ENCODE data around the gene LPP.

LPP gene

DNA sequence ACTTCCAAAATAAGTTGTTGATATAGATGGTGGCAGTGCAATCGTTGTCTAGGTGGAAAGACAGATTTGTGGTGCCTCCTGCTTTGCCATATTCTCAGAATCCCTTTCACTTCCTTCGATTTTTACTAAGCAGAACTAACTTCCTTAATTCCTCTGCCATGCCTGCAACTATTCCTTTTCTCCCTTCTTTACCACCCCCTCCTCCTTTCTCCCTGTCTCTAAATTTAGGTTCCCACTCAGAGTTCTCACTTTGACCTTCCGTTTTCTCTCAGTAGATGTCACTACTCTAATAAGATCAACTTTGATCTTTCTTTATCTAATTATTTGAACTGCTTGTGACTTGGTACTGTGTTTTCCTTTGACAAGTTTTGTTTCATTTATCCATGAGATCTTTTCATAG is 351.2 kb downstream of the LPP start:
- peaks cover 25% of the 10 kb centered on the region for H3K9me3 Mint-ChIP-seq
- no peak overlapping the region for H3K4me3 Mint-ChIP-seq
- ATAC-seq (no peak), DNase-seq (ENCODE audit: low spot score in 2 of 2) (no peak)
- H3K27ac Mint-ChIP-seq, result no peak overlapping the region
- peaks cover 5% of the 10 kb centered on the region for H3K36me3 Mint-ChIP-seq
- peaks cover 6% of the 10 kb centered on the region for H3K4me1 Mint-ChIP-seq

DNA sequence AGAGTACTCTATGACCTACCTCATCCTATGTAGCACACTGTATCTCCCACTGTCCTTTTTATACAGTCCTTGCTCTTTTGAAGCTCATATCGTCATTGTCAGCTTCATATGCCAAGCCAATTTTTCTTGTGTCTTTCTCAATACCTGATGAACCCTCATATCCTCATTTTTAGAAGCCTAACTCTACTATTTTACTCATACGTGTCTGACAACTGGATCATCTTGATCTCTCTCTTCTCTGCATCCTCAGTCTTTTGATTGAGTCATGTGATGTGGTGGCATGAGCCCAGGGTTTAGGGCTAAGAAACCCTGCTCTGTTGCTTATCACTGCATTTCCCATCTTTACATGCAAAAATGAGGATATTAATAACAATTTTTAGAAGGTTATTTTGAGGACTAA is 352.0 kb downstream of the LPP start:
- peaks cover 24% of the 10 kb centered on the region for H3K9me3 Mint-ChIP-seq
- no peak overlapping the region for H3K4me3 Mint-ChIP-seq
- ATAC-seq, result no peak
- peaks cover 6% of the 10 kb centered on the region for H3K4me1 Mint-ChIP-seq
- DNase-seq (ENCODE audit: low spot score in 2 of 2), result no peak
- H3K36me3 Mint-ChIP-seq, result peaks cover 5% of the 10 kb centered on the region
- H3K27ac Mint-ChIP-seq, result no peak overlapping the region

DNA sequence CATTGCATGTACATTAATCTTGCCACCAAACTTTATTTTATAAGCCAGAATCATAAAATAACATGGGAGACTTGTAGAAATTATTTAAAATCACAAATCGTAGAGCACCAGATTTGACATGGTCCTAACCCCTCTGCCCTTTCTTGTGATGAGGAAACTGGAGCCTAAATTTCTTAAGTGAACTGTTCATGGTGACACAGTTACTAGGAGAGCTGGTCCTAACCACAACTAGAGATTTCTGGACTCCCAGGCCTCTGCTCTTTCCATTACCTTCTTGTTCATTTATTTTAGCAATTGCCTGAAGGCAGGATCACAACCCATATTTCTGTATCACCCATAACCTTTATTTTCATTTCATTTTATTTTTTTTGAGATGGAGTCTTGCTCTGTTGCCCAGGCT is 352.5 kb downstream of the LPP start:
- peaks cover 5% of the 10 kb centered on the region for H3K36me3 Mint-ChIP-seq
- peaks cover 6% of the 10 kb centered on the region for H3K4me1 Mint-ChIP-seq
- no peak for DNase-seq (ENCODE audit: low spot score in 2 of 2)

DNA sequence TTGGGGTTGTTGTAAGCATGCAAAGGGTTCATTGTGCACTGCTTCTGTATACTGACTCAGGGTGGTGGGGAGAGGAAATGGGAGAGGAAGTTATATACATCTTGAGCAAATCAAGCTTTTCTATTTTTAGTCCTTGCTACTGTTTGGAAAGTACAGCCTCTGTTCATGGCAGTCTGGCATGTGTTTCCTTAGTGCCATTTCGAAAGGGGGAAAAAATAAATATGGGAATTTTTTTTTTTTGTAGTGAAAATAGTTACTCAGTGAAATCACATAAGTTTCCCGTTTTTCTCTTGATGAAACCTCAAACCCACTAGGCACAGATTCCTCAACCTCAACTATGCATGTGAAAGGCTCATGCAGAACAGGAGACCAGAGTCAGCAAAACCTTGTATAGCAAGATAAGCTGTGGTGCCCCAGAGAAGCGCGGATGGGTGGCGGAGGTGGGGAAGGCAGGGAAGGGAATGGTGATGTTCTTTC is 353.3 kb downstream of the LPP start:
- DNase-seq (ENCODE audit: low spot score in 2 of 2), result no peak
- Mint-ChIP-seq H3K9me3 (peaks cover 18% of the 10 kb centered on the region), H3K27ac (no peak overlapping the region), H3K36me3 (peaks cover 5% of the 10 kb centered on the region), H3K4me1 (peaks cover 6% of the 10 kb centered on the region), H3K4me3 (no peak overlapping the region)
- ATAC-seq, result no peak

More for the DNA sequence above, 352.5 kb downstream of the LPP start:
- no peak for ATAC-seq
- no peak overlapping the region for H3K4me3 Mint-ChIP-seq
- H3K27ac Mint-ChIP-seq, result no peak overlapping the region
- peaks cover 21% of the 10 kb centered on the region for H3K9me3 Mint-ChIP-seq

DNA sequence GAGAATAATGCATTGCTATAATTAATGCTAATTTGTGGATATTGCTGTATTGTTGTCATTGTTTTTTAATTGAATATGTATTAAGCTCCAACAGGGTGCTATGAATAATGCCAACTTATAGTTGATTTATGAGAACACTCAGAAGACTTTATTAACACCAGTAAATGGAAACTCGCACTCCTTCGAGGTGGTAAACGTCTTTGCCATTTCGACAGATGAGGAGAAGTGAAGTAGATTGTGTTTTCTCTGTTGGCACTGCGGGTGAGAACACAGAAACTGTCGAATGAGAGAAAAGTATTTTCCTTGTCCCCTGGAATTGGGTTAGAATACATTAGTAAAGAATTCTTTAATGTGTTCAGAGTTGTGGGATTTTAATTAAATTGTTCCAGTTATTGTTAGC is 354.5 kb downstream of the LPP start:
- no peak for DNase-seq (ENCODE audit: low spot score in 2 of 2)
- no peak overlapping the region for H3K27ac Mint-ChIP-seq
- H3K9me3 Mint-ChIP-seq, result peaks cover 16% of the 10 kb centered on the region
- H3K4me1 Mint-ChIP-seq, result peaks cover 6% of the 10 kb centered on the region
- no peak overlapping the region for H3K4me3 Mint-ChIP-seq
- peaks cover 5% of the 10 kb centered on the region for H3K36me3 Mint-ChIP-seq
- no peak for ATAC-seq

DNA sequence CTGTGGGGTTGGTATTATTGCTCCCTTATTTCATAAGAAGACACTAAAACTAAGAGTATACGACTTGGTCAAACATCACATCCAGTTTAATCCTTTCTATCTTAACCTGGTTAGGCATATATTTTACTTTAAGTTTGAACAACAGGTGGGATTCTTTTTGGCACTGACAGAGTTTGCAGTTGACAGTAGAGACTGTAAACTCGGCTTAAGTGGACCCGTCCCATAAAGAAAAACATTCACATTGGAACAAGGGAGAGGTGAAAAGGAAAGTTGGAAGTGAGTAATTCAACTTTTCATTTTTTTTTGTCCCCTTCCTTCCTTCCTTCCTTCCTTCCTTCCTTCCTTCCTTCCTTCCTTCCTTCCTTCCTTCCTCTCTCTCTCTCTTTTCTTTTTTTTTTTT is 355.4 kb downstream of the LPP start:
- H3K27ac Mint-ChIP-seq, result no peak overlapping the region
- peaks cover 6% of the 10 kb centered on the region for H3K4me1 Mint-ChIP-seq
- peaks cover 5% of the 10 kb centered on the region for H3K36me3 Mint-ChIP-seq

DNA sequence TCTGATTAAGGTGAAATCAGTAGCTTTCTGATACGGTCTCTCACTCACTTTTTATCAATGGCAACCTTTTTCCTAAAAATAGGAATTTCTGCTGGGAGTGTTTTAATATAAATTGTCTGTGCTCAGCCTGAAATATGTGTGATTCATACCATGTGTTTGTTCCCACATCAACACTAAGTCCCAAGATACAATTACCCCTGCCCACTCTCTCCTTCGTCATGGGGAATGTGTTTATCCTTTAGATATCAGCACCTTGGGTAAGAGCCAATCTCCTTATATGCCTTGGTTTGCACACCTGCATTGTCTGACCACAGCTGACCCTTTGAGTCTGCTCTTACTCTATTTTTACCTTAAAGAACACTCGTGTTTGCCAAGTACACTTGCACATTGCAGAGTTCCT is 356.4 kb downstream of the LPP start:
- peaks cover 5% of the 10 kb centered on the region for H3K36me3 Mint-ChIP-seq
- H3K4me1 Mint-ChIP-seq, result peaks cover 6% of the 10 kb centered on the region
- no peak overlapping the region for H3K27ac Mint-ChIP-seq
- H3K9me3 Mint-ChIP-seq, result peaks cover 4% of the 10 kb centered on the region
- no peak for DNase-seq (ENCODE audit: low spot score in 2 of 2)
- no peak overlapping the region for H3K4me3 Mint-ChIP-seq
- no peak for ATAC-seq

More for the DNA sequence above, 355.4 kb downstream of the LPP start:
- no peak for ATAC-seq
- DNase-seq (ENCODE audit: low spot score in 2 of 2), result no peak
- Mint-ChIP-seq H3K9me3 (peaks cover 8% of the 10 kb centered on the region), H3K4me3 (no peak overlapping the region)

DNA sequence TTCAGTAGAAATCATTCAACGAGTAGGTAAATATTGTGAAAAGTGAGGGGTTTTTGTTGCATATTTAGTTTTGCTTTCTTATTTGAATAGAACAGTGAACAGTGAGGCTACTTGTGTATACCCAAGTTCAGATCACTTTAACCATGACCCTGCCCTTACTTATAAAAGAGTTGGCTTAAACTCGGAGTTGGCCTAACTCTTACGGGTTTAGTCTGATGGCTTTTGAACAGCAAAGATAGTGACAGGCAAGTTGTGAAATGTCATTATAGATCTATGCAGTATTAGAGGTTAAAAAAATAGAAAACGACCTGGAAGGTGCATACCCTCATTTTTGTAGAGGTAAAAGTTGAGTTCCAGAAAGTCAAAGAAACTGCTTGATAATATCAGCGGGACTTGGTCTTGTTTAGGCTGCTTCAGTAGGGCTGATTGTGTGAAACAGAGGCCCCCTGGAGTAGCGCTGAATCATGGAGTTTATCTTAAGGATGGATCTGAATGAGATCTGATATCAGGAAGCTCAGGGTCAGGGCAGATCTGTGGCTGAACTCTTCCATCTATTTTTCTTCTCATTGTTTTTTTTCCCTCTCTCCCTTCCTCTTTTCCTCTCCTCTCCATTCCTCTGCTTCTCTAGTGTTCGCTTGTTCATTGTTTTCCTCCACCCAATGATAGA is 359.8 kb downstream of the LPP start:
- no peak for ATAC-seq
- no peak overlapping the region for H3K27ac Mint-ChIP-seq

DNA sequence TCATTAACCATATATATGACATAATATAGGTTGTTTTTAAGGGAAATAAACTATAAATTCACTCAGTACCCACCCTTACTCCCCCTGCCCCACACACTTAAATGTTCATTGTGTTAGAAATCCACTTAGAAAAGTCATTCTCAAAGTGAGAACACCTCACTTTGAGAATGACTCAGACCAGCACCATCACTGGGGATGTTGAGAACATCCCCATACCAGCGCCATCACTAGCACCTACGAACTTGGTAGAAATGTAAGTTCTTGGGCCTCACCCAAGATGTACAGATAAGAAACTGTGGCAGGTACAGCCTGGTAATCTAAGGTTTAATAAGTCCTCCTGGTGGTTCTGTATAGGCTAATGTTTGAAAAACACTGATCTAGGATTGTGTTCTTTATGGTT is 362.6 kb downstream of the LPP start:
- no peak for DNase-seq (ENCODE audit: low spot score in 2 of 2)
- Mint-ChIP-seq H3K4me3 (no peak overlapping the region), H3K27ac (no peak overlapping the region), H3K36me3 (no peaks in the 10 kb centered on the region), H3K4me1 (peaks cover 7% of the 10 kb centered on the region), H3K9me3 (no peaks in the 10 kb centered on the region)
- peak; percentile 89 for ATAC-seq

More for the DNA sequence above, 359.8 kb downstream of the LPP start:
- no peak overlapping the region for H3K4me3 Mint-ChIP-seq
- H3K9me3 Mint-ChIP-seq, result no peaks in the 10 kb centered on the region
- DNase-seq (ENCODE audit: low spot score in 2 of 2), result no peak
- H3K36me3 Mint-ChIP-seq, result peaks cover 5% of the 10 kb centered on the region
- H3K4me1 Mint-ChIP-seq, result no peaks in the 10 kb centered on the region

DNA sequence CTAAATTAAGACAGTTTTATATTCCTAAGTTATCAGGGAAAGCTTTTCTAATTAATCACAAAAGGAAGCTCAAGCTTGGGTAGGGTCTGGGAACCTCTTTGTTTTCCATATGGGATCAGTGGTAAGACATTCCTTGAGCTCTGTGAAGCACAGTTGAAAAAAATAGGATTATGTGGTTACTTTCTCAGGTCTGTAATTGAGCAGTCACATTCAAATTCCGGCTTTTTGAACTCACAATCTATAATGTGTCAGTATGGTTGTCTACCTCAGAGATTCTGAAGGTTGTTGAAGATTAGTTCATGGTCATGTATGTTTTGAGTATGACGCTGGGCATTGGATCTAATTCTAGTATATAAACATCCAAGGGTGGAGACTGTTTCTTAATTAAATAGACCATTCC is 364.5 kb downstream of the LPP start:
- no peak for ATAC-seq
- peaks cover 7% of the 10 kb centered on the region for H3K4me1 Mint-ChIP-seq
- no peak for DNase-seq (ENCODE audit: low spot score in 2 of 2)
- no peak overlapping the region for H3K4me3 Mint-ChIP-seq
- H3K27ac Mint-ChIP-seq, result no peak overlapping the region
- H3K36me3 Mint-ChIP-seq, result no peaks in the 10 kb centered on the region
- H3K9me3 Mint-ChIP-seq, result no peaks in the 10 kb centered on the region

DNA sequence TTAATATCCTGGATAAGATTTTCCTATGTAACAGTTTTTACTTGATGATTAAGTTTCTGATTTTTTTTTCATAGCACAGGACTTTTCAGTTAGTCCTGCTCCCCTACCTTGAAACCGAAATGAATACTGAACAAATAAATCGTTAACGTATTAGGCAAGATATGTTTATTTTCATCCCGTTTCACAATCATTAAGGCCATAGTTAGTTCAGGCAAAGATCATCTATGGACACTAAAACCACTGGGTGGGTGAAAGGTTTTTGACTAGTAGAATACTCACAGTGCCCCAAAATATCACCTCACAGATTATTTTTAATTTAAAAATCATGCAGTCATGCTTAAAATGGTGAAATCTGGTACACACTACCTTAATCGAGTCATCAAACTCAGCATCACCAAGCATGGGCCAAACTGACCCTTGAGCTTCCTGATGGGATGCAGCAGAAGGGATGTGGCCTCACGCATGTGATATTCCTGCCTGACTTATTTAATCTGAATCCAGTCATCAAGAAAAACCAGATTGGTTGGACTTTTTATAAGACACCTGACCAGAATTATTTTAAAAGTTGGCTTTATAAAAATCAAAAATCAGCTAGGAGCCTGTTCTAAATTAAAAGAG is 365.0 kb downstream of the LPP start:
- no peak for DNase-seq (ENCODE audit: low spot score in 2 of 2)
- Mint-ChIP-seq H3K4me3 (no peak overlapping the region), H3K4me1 (peaks cover 7% of the 10 kb centered on the region), H3K27ac (no peak overlapping the region), H3K36me3 (no peaks in the 10 kb centered on the region), H3K9me3 (no peaks in the 10 kb centered on the region)
- ATAC-seq, result no peak

DNA sequence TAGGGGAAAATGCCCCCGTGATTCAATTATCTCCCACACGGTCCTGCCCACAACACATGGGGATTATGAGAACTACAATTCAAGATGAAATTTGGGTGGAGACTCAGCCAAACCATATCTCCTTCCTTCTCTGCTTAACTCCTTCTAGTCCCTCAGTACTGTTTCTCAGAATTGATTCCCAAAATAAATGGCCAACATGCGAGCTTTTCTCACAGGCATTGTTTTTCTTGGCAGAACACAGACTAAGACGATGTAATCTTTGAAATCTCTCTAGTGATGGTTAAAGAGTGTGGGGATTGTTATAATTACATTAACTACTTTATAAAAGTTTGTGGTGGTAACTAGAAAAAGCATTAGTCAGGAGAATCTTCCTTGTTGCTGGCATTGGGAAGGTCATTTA is 366.5 kb downstream of the LPP start:
- H3K9me3 Mint-ChIP-seq, result no peaks in the 10 kb centered on the region
- DNase-seq (ENCODE audit: low spot score in 2 of 2) (no peak), ATAC-seq (no peak)
- H3K27ac Mint-ChIP-seq, result no peak overlapping the region
- H3K4me1 Mint-ChIP-seq, result peaks cover 7% of the 10 kb centered on the region
- no peak overlapping the region for H3K4me3 Mint-ChIP-seq
- peaks cover 12% of the 10 kb centered on the region for H3K36me3 Mint-ChIP-seq

DNA sequence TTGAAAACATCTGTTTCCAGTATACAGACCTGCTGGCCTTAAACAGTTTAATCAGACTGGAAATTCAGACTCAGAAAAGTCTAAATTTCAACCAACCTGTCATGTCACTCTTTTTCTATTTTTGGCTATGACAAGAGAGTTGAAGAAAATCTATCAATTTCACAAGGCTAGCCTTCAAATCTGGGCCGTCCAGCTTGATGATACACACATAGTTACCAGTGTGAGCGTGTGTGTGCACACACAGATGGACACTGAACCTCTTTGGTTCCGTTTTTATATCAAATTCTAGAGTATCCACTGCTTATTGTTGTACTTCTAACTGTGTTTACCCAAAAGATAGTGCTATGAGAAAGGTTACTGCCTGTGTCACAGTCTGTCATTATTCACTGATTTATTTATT is 368.2 kb downstream of the LPP start:
- Mint-ChIP-seq H3K4me3 (no peak overlapping the region), H3K27ac (no peak overlapping the region), H3K36me3 (peaks cover 26% of the 10 kb centered on the region), H3K4me1 (peaks cover 7% of the 10 kb centered on the region), H3K9me3 (no peaks in the 10 kb centered on the region)
- ATAC-seq (no peak), DNase-seq (ENCODE audit: low spot score in 2 of 2) (no peak)

DNA sequence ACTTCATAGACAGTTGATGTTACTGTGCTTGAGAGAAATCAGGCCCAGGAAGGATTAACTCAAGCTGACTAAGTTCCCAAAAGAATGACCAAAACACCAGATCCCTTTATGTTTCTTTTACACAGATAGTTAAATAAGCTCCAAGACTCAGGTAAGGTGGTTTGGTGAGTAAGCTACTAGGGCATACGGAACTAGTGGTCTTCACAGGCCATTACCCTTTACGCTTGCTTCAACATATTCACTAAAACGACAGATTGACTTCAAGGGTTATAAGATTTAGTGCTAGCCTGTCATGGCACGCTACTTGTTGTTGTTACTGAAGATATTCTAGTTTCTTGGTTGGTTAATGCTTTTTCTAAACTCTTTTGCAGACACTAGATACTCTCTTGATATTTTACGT is 369.3 kb downstream of the LPP start:
- DNase-seq (ENCODE audit: low spot score in 2 of 2), result no peak
- Mint-ChIP-seq H3K4me1 (peaks cover 7% of the 10 kb centered on the region), H3K36me3 (peaks cover 28% of the 10 kb centered on the region), H3K27ac (no peak overlapping the region), H3K4me3 (no peak overlapping the region), H3K9me3 (no peaks in the 10 kb centered on the region)
- ATAC-seq, result no peak

DNA sequence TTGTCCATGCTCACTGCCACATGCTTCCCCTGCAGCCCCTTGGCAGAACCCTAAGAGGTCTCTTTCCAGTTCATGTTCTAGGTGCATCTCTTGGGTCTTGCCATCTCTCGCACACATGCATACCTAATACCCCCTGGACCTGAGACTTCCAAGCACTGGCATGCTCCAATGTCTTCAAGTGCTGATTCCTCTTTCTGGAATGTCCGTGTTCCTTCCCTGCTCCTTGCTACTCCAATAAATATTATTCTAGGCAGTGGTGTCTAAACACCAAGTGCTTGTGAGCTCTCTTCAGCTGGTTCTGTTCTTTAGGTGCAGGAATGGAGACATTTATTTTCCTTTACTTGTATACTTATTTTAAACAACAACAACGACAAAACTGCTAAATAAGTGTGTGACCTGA is 370.1 kb downstream of the LPP start:
- no peak for DNase-seq (ENCODE audit: low spot score in 2 of 2)
- H3K4me1 Mint-ChIP-seq, result peaks cover 7% of the 10 kb centered on the region
- no peak overlapping the region for H3K27ac Mint-ChIP-seq
- H3K4me3 Mint-ChIP-seq, result no peak overlapping the region
- peaks cover 28% of the 10 kb centered on the region for H3K36me3 Mint-ChIP-seq
- no peaks in the 10 kb centered on the region for H3K9me3 Mint-ChIP-seq
- no peak for ATAC-seq

DNA sequence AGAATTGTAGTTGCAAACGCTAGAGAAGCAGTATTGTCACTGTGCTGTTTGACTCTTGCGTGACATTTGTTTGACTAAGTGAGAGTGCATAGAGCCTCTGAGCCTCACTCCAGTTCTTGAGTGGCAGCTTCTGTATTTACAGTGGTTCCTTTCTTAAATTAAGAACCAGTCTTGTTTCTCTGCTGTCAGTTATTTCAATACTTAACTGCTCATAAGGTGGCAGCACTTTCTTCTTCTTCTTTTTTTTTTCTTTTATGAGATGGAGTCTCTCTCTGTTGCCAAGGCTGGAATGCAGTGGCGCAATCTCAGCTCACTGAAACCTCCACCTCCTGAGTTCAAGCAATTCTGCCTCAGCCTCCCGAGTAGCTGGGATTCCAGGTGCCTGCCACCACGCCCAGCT is 372.1 kb downstream of the LPP start:
- DNase-seq (ENCODE audit: low spot score in 2 of 2) (no peak), ATAC-seq (no peak)
- no peak overlapping the region for H3K4me3 Mint-ChIP-seq
- no peaks in the 10 kb centered on the region for H3K4me1 Mint-ChIP-seq
- H3K27ac Mint-ChIP-seq, result no peak overlapping the region
- H3K9me3 Mint-ChIP-seq, result no peaks in the 10 kb centered on the region
- peaks cover 28% of the 10 kb centered on the region for H3K36me3 Mint-ChIP-seq
